Nephron (organoid): Measurements from ENCODE around the gene ELOVL7.
"Not testable (repeated sequence)": the region's sequence is repeated elsewhere in the genome, so short reads cannot be mapped to it uniquely, and the experiment has no call there.

ENCODE experiments used
- H3K27ac Mint-ChIP-seq, 3 experiments: 2 replicates each; pipeline ENCODE4 v1.8.0; 2020; ENCODE audit warnings: mixed read lengths in 3 of 3, mild to moderate bottlenecking in 2 of 3, moderate library complexity in 1 of 3
- H3K27me3 Mint-ChIP-seq: 2 replicates; pipeline ENCODE4 v1.8.0; 2021; ENCODE audit warnings: low read depth, mild to moderate bottlenecking, moderate library complexity, mixed read lengths
- H3K36me3 Mint-ChIP-seq: 2 replicates; pipeline ENCODE4 v1.8.0; 2020; ENCODE audit warnings: low read depth, mixed read lengths
- H3K4me1 Mint-ChIP-seq: 2 replicates; pipeline ENCODE4 v1.8.0; 2020; ENCODE audit warnings: mixed read lengths
- H3K4me3 Mint-ChIP-seq, 3 experiments: 2 replicates each; pipeline ENCODE4 v1.8.0; 2020; ENCODE audit warnings: mild to moderate bottlenecking in 3 of 3, mixed read lengths in 3 of 3, moderate library complexity in 2 of 3
- H3K9me3 Mint-ChIP-seq: 2 replicates; pipeline ENCODE4 v1.8.0; 2020; ENCODE audit warnings: mixed read lengths
- TF ChIP-seq, protein P1 (sequence below), 3 experiments: fragments of 200-600 bp; sonication (generic); IDR thresholded peaks; one replicate each; pipeline ENCODE4 v1.5.0; 2021; ENCODE audit warnings: antibody characterized with exemption in 3 of 3; ENCODE audit not compliant: unreplicated experiment in 3 of 3

ELOVL7 gene

DNA sequence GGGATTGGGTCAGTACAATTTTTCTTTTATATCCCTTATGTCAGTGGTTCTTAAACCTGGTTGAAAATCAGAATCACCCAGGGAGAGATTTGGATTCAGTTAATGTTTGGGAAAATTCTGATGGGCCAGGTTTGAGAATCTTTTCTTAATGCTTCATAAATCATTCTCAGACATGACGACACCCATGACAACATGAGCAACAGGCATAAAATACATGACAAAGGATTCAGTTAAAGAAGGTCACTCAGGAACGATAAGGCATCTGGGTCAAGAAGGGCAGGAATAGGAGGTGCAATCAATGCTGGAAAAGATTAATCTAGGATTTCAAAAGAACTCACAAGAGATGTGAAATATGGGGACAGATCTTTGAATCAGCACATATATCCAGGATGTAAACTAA is 41.8 kb downstream of the ELOVL7 start:
- Mint-ChIP-seq H3K27ac (no peak overlapping the region), H3K27me3 (no peaks in the 10 kb centered on the region), H3K4me1 (no peaks in the 10 kb centered on the region), H3K36me3 (no peaks in the 10 kb centered on the region), H3K9me3 (no peaks in the 10 kb centered on the region), H3K4me3 (no peak overlapping the region)
- TF ChIP-seq, protein P1, sequence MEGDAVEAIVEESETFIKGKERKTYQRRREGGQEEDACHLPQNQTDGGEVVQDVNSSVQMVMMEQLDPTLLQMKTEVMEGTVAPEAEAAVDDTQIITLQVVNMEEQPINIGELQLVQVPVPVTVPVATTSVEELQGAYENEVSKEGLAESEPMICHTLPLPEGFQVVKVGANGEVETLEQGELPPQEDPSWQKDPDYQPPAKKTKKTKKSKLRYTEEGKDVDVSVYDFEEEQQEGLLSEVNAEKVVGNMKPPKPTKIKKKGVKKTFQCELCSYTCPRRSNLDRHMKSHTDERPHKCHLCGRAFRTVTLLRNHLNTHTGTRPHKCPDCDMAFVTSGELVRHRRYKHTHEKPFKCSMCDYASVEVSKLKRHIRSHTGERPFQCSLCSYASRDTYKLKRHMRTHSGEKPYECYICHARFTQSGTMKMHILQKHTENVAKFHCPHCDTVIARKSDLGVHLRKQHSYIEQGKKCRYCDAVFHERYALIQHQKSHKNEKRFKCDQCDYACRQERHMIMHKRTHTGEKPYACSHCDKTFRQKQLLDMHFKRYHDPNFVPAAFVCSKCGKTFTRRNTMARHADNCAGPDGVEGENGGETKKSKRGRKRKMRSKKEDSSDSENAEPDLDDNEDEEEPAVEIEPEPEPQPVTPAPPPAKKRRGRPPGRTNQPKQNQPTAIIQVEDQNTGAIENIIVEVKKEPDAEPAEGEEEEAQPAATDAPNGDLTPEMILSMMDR (IDR thresholded peaks at IDR 0.05; ENCODE audit: unreplicated experiment in 3 of 3) = no peak

DNA sequence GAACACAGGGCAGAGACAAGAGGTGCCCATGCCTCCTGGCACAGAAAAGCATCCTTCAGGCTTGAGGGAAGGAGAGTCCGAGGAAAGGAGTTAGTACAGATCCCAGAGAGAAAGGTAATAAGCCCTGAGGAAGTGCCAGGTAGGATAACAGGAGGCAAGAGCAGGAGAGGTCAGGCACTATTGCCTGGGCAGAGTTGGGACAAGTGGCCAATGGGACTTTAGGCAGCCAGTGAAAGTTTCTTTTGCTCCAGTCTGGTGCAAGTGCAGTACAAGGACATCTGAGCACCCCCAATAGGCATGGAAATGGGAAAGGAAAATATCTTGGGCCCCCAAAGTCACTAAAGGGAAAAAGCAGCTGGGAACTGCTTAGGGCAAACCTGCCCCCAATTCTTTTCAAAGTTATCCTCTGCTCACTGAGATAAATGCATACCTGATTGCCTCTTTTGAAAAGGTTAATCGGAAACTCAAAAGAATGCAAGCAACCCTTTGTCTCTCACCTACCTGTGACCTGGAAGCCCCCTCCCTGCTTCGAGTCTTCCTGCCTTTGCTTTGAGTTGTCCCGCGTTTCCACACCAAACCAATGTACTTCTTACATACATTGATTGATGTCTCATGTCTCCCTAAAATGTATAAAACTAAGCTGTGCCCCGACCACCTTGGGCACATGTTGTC is 46.5 kb downstream of the ELOVL7 start:
- Mint-ChIP-seq H3K36me3 (no peaks in the 10 kb centered on the region), H3K4me3 (no peak overlapping the region), H3K4me1 (no peaks in the 10 kb centered on the region), H3K27me3 (no peaks in the 10 kb centered on the region), H3K27ac (no peak overlapping the region), H3K9me3 (no peaks in the 10 kb centered on the region)
- TF ChIP-seq, protein P1 (IDR thresholded peaks at IDR 0.05; ENCODE audit: unreplicated experiment in 3 of 3) = no peak

DNA sequence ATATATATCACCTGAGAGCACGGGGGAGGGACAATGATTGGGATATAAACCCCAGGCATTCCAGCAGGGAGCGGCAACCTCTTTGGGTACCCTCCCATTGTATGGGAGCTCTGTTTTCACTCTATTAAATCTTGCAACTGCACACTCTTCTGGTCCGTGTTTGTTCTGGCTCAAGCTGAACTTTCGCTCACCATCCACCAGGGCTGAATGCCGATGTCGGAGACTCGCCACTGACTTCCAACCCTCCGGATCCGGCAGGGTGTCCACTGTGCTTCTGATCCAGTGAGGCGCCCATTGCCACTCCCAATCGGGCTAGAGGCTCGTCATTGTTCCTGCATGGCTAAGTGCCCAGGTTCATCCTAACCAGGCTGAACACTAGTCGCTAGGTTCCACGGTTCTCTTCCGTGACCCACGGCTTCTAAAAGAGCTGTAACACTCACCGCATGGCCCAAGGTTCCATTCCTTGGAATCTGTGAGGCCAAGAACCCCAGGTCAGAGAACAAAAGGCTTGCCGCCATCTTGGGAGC is 48.6 kb downstream of the ELOVL7 start:
- not testable (repeated sequence) for H3K4me3 Mint-ChIP-seq, H3K4me1 Mint-ChIP-seq, H3K27ac Mint-ChIP-seq, H3K36me3 Mint-ChIP-seq, H3K27me3 Mint-ChIP-seq, H3K9me3 Mint-ChIP-seq

DNA sequence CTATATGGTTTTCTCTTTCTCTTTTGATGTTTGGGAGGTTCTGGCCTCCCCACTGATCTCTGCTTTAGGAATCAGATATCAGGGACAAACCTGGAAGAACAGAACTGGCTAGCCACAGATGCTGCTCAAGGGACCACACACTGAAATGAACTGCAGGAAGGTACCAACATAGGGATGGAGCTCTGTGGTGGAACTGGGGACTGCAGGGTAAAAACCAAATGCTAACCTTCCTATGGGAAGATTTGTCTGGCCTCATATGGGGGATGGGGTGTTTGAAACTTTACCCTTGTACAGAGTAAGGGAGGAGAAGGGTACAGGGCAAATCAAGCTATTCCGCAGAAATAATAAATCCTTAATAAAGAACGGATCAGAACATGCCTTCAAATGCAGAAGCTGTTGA is 49.4 kb downstream of the ELOVL7 start:
- Mint-ChIP-seq H3K4me3 (no peak overlapping the region), H3K27me3 (no peaks in the 10 kb centered on the region), H3K27ac (no peak overlapping the region), H3K36me3 (no peaks in the 10 kb centered on the region), H3K4me1 (no peaks in the 10 kb centered on the region), H3K9me3 (no peaks in the 10 kb centered on the region)
- TF ChIP-seq, protein P1 (IDR thresholded peaks at IDR 0.05; ENCODE audit: unreplicated experiment in 3 of 3) = no peak

DNA sequence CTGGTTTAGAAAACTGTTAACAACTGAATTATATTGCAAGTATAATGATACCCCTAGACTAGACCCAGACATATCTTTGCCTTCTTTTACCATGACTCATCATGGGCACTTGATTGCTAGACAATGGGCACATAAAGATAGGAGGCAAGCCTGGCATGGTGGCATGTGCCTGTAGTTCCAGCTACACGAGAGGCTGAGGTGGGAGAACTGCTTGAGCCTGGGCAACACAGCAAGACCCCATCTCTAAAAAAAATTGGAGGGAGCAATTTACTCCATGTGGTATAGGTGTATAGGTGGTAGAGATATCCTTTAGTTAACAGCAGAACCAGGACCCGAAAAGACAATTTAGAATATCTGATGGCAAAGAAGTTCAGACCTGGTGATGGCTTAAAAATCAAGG is 51.6 kb downstream of the ELOVL7 start:
- no peak overlapping the region for H3K27ac Mint-ChIP-seq
- H3K4me3 Mint-ChIP-seq = no peak overlapping the region

DNA sequence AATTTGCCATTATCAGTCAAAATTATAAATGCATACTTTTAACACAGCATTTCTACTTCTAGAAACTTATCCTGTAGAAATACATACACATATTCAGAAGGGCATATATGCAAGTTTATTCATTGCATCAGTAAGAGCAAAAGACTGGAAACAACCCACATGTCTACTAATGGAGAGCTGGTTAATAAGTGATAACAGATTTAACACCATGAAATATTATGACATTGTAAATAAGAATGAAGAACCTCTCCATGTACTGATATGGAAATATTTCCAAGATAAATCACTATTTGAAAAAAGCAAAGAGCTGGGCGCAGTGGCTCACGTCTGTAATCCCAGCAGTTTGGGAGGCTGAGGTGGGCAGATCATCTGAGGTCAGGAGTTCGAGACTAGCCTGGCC is 54.5 kb downstream of the ELOVL7 start:
- H3K4me1 Mint-ChIP-seq = no peaks in the 10 kb centered on the region
- no peak overlapping the region for H3K4me3 Mint-ChIP-seq
- TF ChIP-seq, protein P1 (IDR thresholded peaks at IDR 0.05; ENCODE audit: unreplicated experiment in 3 of 3) = no peak
- H3K9me3 Mint-ChIP-seq = no peaks in the 10 kb centered on the region
- H3K36me3 Mint-ChIP-seq = no peaks in the 10 kb centered on the region
- no peak overlapping the region for H3K27ac Mint-ChIP-seq
- H3K27me3 Mint-ChIP-seq = no peaks in the 10 kb centered on the region

More for the DNA sequence above, 51.6 kb downstream of the ELOVL7 start:
- no peaks in the 10 kb centered on the region for H3K27me3 Mint-ChIP-seq
- TF ChIP-seq, protein P1 (IDR thresholded peaks at IDR 0.05; ENCODE audit: unreplicated experiment in 3 of 3) = no peak
- H3K4me1 Mint-ChIP-seq = no peaks in the 10 kb centered on the region
- H3K9me3 Mint-ChIP-seq = no peaks in the 10 kb centered on the region
- no peaks in the 10 kb centered on the region for H3K36me3 Mint-ChIP-seq
